Activated CD8-positive, alpha-beta memory T cell treated with anti-CD3 and anti-CD28 coated beads, Interleukin-2, amount 50 U/mL, for 1 hour (primary cell): ENCODE results near the gene PNPLA7.
A peak's percentile ranks its signal among the peaks of the same experiment; 100 is the strongest.
"Not testable (repeated sequence)": the region's sequence is repeated elsewhere in the genome, so short reads cannot be mapped to it uniquely, and the experiment has no call there.

ENCODE experiments used
- DNase-seq: peaks from one replicate; pipeline ENCODE4 v3.0.0-alpha.2; 2020; ENCODE audit errors: extremely low read depth

The PNPLA7 gene

GRCh38 chr9:137550231-137550621, at the start of gene PNPLA7:
Gene PNPLA7, minus strand, starts transcription at chr9:137550402. Its CDS starts 205 bp downstream, at chr9:137550197.
- DNase-seq = no peak

GRCh38 chr9:137598943-137599342, 48.7 kb upstream of the PNPLA7 start:
- DNase-seq = no peak

GRCh38 chr9:137596577-137596976, 46.4 kb upstream of the PNPLA7 start:
- not testable (repeated sequence) for DNase-seq

GRCh38 chr9:137593176-137593575, 43.0 kb upstream of the PNPLA7 start:
- no peak for DNase-seq

GRCh38 chr9:137592767-137593166, 42.6 kb upstream of the PNPLA7 start:
- no peak for DNase-seq

GRCh38 chr9:137590469-137591383, 40.5 kb upstream of the PNPLA7 start, which contains the start of gene ZMYND19:
Gene ZMYND19, minus strand, starts transcription at chr9:137590512. Its CDS starts 249 bp downstream, at chr9:137590263.
- DNase-seq = peak; percentile 63

- no peak for DNase-seq
Measured at GRCh38 chr9:137590123-137590468, 39.9 kb upstream of the PNPLA7 start.

- DNase-seq = no peak
Measured at GRCh38 chr9:137589441-137590122, 39.4 kb upstream of the PNPLA7 start.

GRCh38 chr9:137588891-137589290, 38.7 kb upstream of the PNPLA7 start:
- DNase-seq = no peak

- DNase-seq = no peak
Measured at GRCh38 chr9:137588311-137588710, 38.1 kb upstream of the PNPLA7 start.

- no peak for DNase-seq
Measured at GRCh38 chr9:137586854-137587253, 36.7 kb upstream of the PNPLA7 start.

GRCh38 chr9:137583957-137584356, 33.8 kb upstream of the PNPLA7 start:
- no peak for DNase-seq

- DNase-seq = no peak
Measured at GRCh38 chr9:137583347-137583746, 33.1 kb upstream of the PNPLA7 start.

GRCh38 chr9:137582286-137582860, 32.2 kb upstream of the PNPLA7 start:
- no peak for DNase-seq

- no peak for DNase-seq
Measured at GRCh38 chr9:137581361-137582285, 31.4 kb upstream of the PNPLA7 start.

- DNase-seq = no peak
Measured at GRCh38 chr9:137580954-137581322, 30.7 kb upstream of the PNPLA7 start.

GRCh38 chr9:137580209-137580953, 30.2 kb upstream of the PNPLA7 start:
- no peak for DNase-seq

GRCh38 chr9:137579259-137579604, 29.0 kb upstream of the PNPLA7 start:
- no peak for DNase-seq

GRCh38 chr9:137578518-137579258, 28.5 kb upstream of the PNPLA7 start, which contains the start of gene DPH7:
Gene DPH7, minus strand, starts transcription at chr9:137578925. Its CDS starts 148 bp downstream, at chr9:137578777.
- peak; percentile 71 for DNase-seq
